ENCODE measurements around the gene SARM1.

Gene SARM1

GRCh38 chr17:28339431-28339830 lies 32.1 kb upstream of the SARM1 start:
- no peak for ATAC-seq
- TF ChIP-seq ZNF70 (CRISPR knock-in tag; IDR thresholded peaks at IDR 0.05), result no peak
- no peak for TF ChIP-seq ZFP3 (CRISPR knock-in tag; IDR thresholded peaks at IDR 0.05)
- no peak for TF ChIP-seq ESRRG (CRISPR knock-in tag; IDR thresholded peaks at IDR 0.05)
- TF ChIP-seq PPARA (CRISPR knock-in tag; IDR thresholded peaks at IDR 0.05; ENCODE audit: borderline replicate concordance), result no peak
- TF ChIP-seq ZNF565 (CRISPR knock-in tag; conservative IDR thresholded peaks at IDR 0.05; ENCODE audit: low read depth), result no peak
- TF ChIP-seq CSRNP3 (CRISPR knock-in tag; IDR thresholded peaks at IDR 0.05), result no peak
- TF ChIP-seq ISL1 (CRISPR knock-in tag; IDR thresholded peaks at IDR 0.05), result no peak
- no peak for TF ChIP-seq GLIS3 (CRISPR knock-in tag; IDR thresholded peaks at IDR 0.05)
- no peak for TF ChIP-seq RARB (CRISPR knock-in tag; IDR thresholded peaks at IDR 0.05)

GRCh38 chr17:28340374-28340773 lies 31.1 kb upstream of the SARM1 start:
- TF ChIP-seq POU6F1 (CRISPR knock-in tag; IDR thresholded peaks at IDR 0.05; ENCODE audit: borderline replicate concordance, low read depth) (no peak), ZNF70 (CRISPR knock-in tag; IDR thresholded peaks at IDR 0.05) (no peak), ARNTL (CRISPR knock-in tag; IDR thresholded peaks at IDR 0.05; ENCODE audit: borderline replicate concordance, low read depth) (no peak), ZNF565 (CRISPR knock-in tag; conservative IDR thresholded peaks at IDR 0.05; ENCODE audit: low read depth) (no peak)
- ATAC-seq, result no peak

- TF ChIP-seq TOX (CRISPR knock-in tag; IDR thresholded peaks at IDR 0.05; ENCODE audit: borderline replicate concordance), result no peak
- no peak for TF ChIP-seq RARB (CRISPR knock-in tag; IDR thresholded peaks at IDR 0.05)
- TF ChIP-seq ISL1 (CRISPR knock-in tag; IDR thresholded peaks at IDR 0.05), result no peak
- ATAC-seq, result no peak
Observed at GRCh38 chr17:28341516-28341915, 30.0 kb upstream of the SARM1 start.

- no peak for ATAC-seq
Observed at GRCh38 chr17:28342313-28342712, 29.2 kb upstream of the SARM1 start.

GRCh38 chr17:28343491-28343932 lies 28.0 kb upstream of the SARM1 start:
- TF ChIP-seq TSHZ2 (CRISPR knock-in tag; IDR thresholded peaks at IDR 0.05) (no peak), ZFP3 (CRISPR knock-in tag; IDR thresholded peaks at IDR 0.05) (no peak), GLIS3 (CRISPR knock-in tag; IDR thresholded peaks at IDR 0.05) (no peak), ESRRG (CRISPR knock-in tag; IDR thresholded peaks at IDR 0.05) (no peak), ZNF565 (CRISPR knock-in tag; conservative IDR thresholded peaks at IDR 0.05; ENCODE audit: low read depth) (no peak), ZNF8 (CRISPR knock-in tag; IDR thresholded peaks at IDR 0.05) (no peak), OSR1 (CRISPR knock-in tag; IDR thresholded peaks at IDR 0.05) (no peak), SNAI2 (CRISPR knock-in tag; IDR thresholded peaks at IDR 0.05) (no peak), TCF4 (CRISPR knock-in tag; IDR thresholded peaks at IDR 0.05; ENCODE audit: borderline replicate concordance) (no peak), ISL1 (CRISPR knock-in tag; IDR thresholded peaks at IDR 0.05) (no peak), CSDC2 (CRISPR knock-in tag; IDR thresholded peaks at IDR 0.05) (no peak), ZC3H10 (CRISPR knock-in tag; IDR thresholded peaks at IDR 0.05) (no peak), ZFP30 (CRISPR knock-in tag; IDR thresholded peaks at IDR 0.05) (no peak), TOX (CRISPR knock-in tag; IDR thresholded peaks at IDR 0.05; ENCODE audit: borderline replicate concordance) (no peak), ARNTL (CRISPR knock-in tag; IDR thresholded peaks at IDR 0.05; ENCODE audit: borderline replicate concordance, low read depth) (no peak), CSRNP3 (CRISPR knock-in tag; IDR thresholded peaks at IDR 0.05) (no peak), PPARA (CRISPR knock-in tag; IDR thresholded peaks at IDR 0.05; ENCODE audit: borderline replicate concordance) (no peak)
- no peak for ATAC-seq

More at GRCh38 chr17:28342313-28342712, 29.2 kb upstream of the SARM1 start:
- no peak for TF ChIP-seq TOX (CRISPR knock-in tag; IDR thresholded peaks at IDR 0.05; ENCODE audit: borderline replicate concordance)

Measured in SK-N-SH treated with all-trans-retinoic acid at 6 μM for 48 hours (cell line).